ENCODE results near the gene CPNE7. TPM values are rescaled to one million over a fixed set of nuclear protein-coding genes. Genes with fewer than 3 reads are reported as not detected.
A peak's percentile ranks its signal among the peaks of the same experiment; 100 is the strongest.

The CPNE7 gene
- total and polyA plus RNA-seq, 2 of the 13 experiments (the other 11 are each of a cell fraction or from before 2014, with no cell fraction given): 0.59 TPM; not detected in 1

GRCh38 chr16:89565506-89566372, 9.8 kb upstream of the CPNE7 start (continued):
- TF ChIP-seq ATF6 (CRISPR knock-in tag; conservative IDR thresholded peaks at IDR 0.05) (0 out of 2 replicates have a peak, but pooled peaks have one; percentile 10), MATR3 (CRISPR knock-in tag; IDR thresholded peaks at IDR 0.05) (no peak), TOE1 (CRISPR knock-in tag; IDR thresholded peaks at IDR 0.05) (0 out of 2 replicates have a peak, but pooled peaks have one; percentile 52), DZIP1 (CRISPR knock-in tag; IDR thresholded peaks at IDR 0.05) (0 out of 2 replicates have a peak, but pooled peaks have one; percentile 66), KLF12 (CRISPR knock-in tag; IDR thresholded peaks at IDR 0.05; ENCODE audit: borderline replicate concordance) (0 out of 2 replicates have a peak, but pooled peaks have one; percentile 43), FOXK1 (CRISPR knock-in tag; IDR thresholded peaks at IDR 0.05; ENCODE audit: borderline replicate concordance, low read depth) (no peak), ZKSCAN8 (CRISPR knock-in tag; IDR thresholded peaks at IDR 0.05; ENCODE audit: borderline replicate concordance) (no peak), ZNF597 (CRISPR knock-in tag; IDR thresholded peaks at IDR 0.05) (0 out of 2 replicates have a peak, but pooled peaks have one; percentile 31), ZNF891 (CRISPR knock-in tag; IDR thresholded peaks at IDR 0.05) (peak; percentile 83), SKI (IDR thresholded peaks at IDR 0.05; ENCODE audit: partially characterized antibody) (peak; percentile 20), ZNF343 (CRISPR knock-in tag; IDR thresholded peaks at IDR 0.05) (no peak), FOSL1 (CRISPR knock-in tag; IDR thresholded peaks at IDR 0.05; ENCODE audit: borderline replicate concordance) (peak; percentile 36; the same call in 1 of the 2 replicates), ZNF746 (CRISPR knock-in tag; IDR thresholded peaks at IDR 0.05) (peak; percentile 63), ZNF646 (CRISPR knock-in tag; IDR thresholded peaks at IDR 0.05) (0 out of 2 replicates have a peak, but pooled peaks have one; percentile 6), SRY (CRISPR knock-in tag; IDR thresholded peaks at IDR 0.05) (peak; percentile 82; the same call in 1 of the 2 replicates), PITX1 (CRISPR knock-in tag; IDR thresholded peaks at IDR 0.05) (0 out of 2 replicates have a peak, but pooled peaks have one; percentile 17)

Data from HepG2 (cell line).